ENCODE data around the gene ALG12. TPM values are rescaled to one million over a fixed set of nuclear protein-coding genes. Genes with fewer than 3 reads are reported as not detected.

ALG12 gene
- total RNA-seq, 1 donor from 2014 or later = 18.7 TPM

DNA sequence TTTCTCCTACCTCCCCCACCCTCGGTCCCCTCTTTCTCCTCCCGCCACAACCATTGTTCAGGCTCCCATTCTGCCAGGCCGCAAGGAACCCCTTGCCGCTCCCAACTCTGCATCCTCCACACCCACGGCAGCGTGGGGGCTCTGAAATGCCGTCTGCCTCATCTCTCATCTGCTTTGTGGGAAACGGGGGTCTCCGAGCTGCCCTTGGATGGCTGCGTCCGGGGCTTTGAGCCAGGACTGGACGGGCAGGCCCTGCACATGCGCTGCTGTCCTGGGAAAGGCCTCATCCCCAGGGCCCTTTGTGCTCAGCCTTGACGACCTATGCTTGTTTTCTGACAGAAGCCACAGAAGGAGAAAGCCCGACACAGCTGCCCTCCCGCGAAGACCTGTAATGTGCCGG lies 8.7 kb upstream of the ALG12 start:
- Histone ChIP-seq H3K36me3 (ENCODE audit: control insufficient read depth, insufficient read depth, low read length) (peaks cover 8% of the 10 kb centered on the region), H3K4me3 (ENCODE audit: low read depth, low read length) (no peak overlapping the region), H3K27me3 (ENCODE audit: control insufficient read depth, insufficient read depth, low read length) (no peaks in the 10 kb centered on the region)
- FAIRE-seq (no peak), DNase-seq (ENCODE audit: low read depth) (no peak)
- TF ChIP-seq, protein P1, sequence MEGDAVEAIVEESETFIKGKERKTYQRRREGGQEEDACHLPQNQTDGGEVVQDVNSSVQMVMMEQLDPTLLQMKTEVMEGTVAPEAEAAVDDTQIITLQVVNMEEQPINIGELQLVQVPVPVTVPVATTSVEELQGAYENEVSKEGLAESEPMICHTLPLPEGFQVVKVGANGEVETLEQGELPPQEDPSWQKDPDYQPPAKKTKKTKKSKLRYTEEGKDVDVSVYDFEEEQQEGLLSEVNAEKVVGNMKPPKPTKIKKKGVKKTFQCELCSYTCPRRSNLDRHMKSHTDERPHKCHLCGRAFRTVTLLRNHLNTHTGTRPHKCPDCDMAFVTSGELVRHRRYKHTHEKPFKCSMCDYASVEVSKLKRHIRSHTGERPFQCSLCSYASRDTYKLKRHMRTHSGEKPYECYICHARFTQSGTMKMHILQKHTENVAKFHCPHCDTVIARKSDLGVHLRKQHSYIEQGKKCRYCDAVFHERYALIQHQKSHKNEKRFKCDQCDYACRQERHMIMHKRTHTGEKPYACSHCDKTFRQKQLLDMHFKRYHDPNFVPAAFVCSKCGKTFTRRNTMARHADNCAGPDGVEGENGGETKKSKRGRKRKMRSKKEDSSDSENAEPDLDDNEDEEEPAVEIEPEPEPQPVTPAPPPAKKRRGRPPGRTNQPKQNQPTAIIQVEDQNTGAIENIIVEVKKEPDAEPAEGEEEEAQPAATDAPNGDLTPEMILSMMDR (IDR thresholded peaks at IDR 0.05; ENCODE audit: insufficient read depth, low read length, severe bottlenecking) = no peak

- TF ChIP-seq, protein P1 (IDR thresholded peaks at IDR 0.05; ENCODE audit: insufficient read depth, low read length, severe bottlenecking) = no peak
- Histone ChIP-seq H3K4me3 (ENCODE audit: low read depth, low read length) (no peak overlapping the region), H3K36me3 (ENCODE audit: control insufficient read depth, insufficient read depth, low read length) (peaks cover 10% of the 10 kb centered on the region), H3K27me3 (ENCODE audit: control insufficient read depth, insufficient read depth, low read length) (no peaks in the 10 kb centered on the region)
- DNase-seq (ENCODE audit: low read depth) = no peak
- no peak for FAIRE-seq
Observed at GRCh38 chr22:49925525-49926128, 7.4 kb upstream of the ALG12 start.

GRCh38 chr22:49924113-49924833 lies 6.0 kb upstream of the ALG12 start:
- DNase-seq (ENCODE audit: low read depth) = no peak
- Histone ChIP-seq H3K36me3 (ENCODE audit: control insufficient read depth, insufficient read depth, low read length) (peaks cover 10% of the 10 kb centered on the region), H3K4me3 (ENCODE audit: low read depth, low read length) (no peak overlapping the region), H3K27me3 (ENCODE audit: control insufficient read depth, insufficient read depth, low read length) (no peaks in the 10 kb centered on the region)
- TF ChIP-seq, protein P1 (IDR thresholded peaks at IDR 0.05; ENCODE audit: insufficient read depth, low read length, severe bottlenecking) = no peak
- FAIRE-seq = no peak

- H3K4me3 ChIP-seq (ENCODE audit: low read depth, low read length) = no peak overlapping the region
- no peaks in the 10 kb centered on the region for H3K27me3 ChIP-seq (ENCODE audit: control insufficient read depth, insufficient read depth, low read length)
- TF ChIP-seq, protein P1 (IDR thresholded peaks at IDR 0.05; ENCODE audit: insufficient read depth, low read length, severe bottlenecking) = peak; percentile 34
- DNase-seq (ENCODE audit: low read depth) = no peak
- no peak for FAIRE-seq
- peaks cover 10% of the 10 kb centered on the region for H3K36me3 ChIP-seq (ENCODE audit: control insufficient read depth, insufficient read depth, low read length)
Observed at GRCh38 chr22:49923445-49923844, 5.2 kb upstream of the ALG12 start.

GRCh38 chr22:49922926-49923325 lies 4.7 kb upstream of the ALG12 start:
- FAIRE-seq = no peak
- H3K36me3 ChIP-seq (ENCODE audit: control insufficient read depth, insufficient read depth, low read length) = peaks cover 10% of the 10 kb centered on the region
- H3K4me3 ChIP-seq (ENCODE audit: low read depth, low read length) = no peak overlapping the region
- DNase-seq (ENCODE audit: low read depth) = no peak
- H3K27me3 ChIP-seq (ENCODE audit: control insufficient read depth, insufficient read depth, low read length) = no peaks in the 10 kb centered on the region
- TF ChIP-seq, protein P1 (IDR thresholded peaks at IDR 0.05; ENCODE audit: insufficient read depth, low read length, severe bottlenecking) = no peak

Measured in bronchial epithelial cell (primary cell).